IMR-90 (cell line): Measurements from ENCODE around the gene FPR2. TPM values are rescaled to one million over a fixed set of nuclear protein-coding genes. Genes with fewer than 3 reads are reported as not detected.
"Not testable (repeated sequence)": the region's sequence is repeated elsewhere in the genome, so short reads cannot be mapped to it uniquely, and the experiment has no call there.

Source experiments
- ATAC-seq: fragments of 200-7000 bp; cut with Tn5 transposase; 2 replicates; pipeline ENCODE4 v1.9.1; 2020; ENCODE audit warnings: low read depth, mild to moderate bottlenecking, moderate library complexity
- BruUV-seq: library from RNA; stranded (reverse); fragments of 400-500 nt; replicated peaks from 2 replicates; lab custom pipeline; 2021; lab: Mats Ljungman, UMichigan
- CTCF ChIA-PET: fragments of 300-600 bp; formaldehyde crosslinking; extraction: SDS; loops from one replicate; lab custom pipeline; 2021; ENCODE audit warnings: antibody characterized with exemption; lab: Yijun Ruan, JAX
- POLR2A ChIA-PET: fragments of 300-600 bp; sonication (Branson Sonifier 250); formaldehyde crosslinking; loops from one replicate; lab custom pipeline; 2022; ENCODE audit warnings: antibody characterized with exemption; ENCODE audit not compliant: unreplicated experiment; lab: Charles Lee
- DNase-seq: peaks from one replicate; pipeline ENCODE4 v3.0.0; 2013
- H2AFZ ChIP-seq: replicated peaks from 2 replicates; pipeline ENCODE3; 2013; ENCODE audit warnings: low read length, mild to moderate bottlenecking; ENCODE audit not compliant: poor library complexity
- H2AK5ac ChIP-seq: 2 replicates; pipeline ENCODE4 v1.6.1; 2013; ENCODE audit warnings: low read depth, low read length, inconsistent platforms
- H2AK9ac ChIP-seq: replicated peaks from 2 replicates; pipeline ENCODE3; 2013; ENCODE audit warnings: mild to moderate bottlenecking, low read depth, low read length, moderate library complexity; ENCODE audit not compliant: poor library complexity
- H2BK120ac ChIP-seq: 2 replicates; pipeline ENCODE4 v1.6.1; 2013; ENCODE audit warnings: low read depth, low read length, inconsistent platforms
- H2BK15ac ChIP-seq: 3 replicates; pipeline ENCODE4 v1.6.1; 2013; ENCODE audit warnings: low read depth, low read length, inconsistent platforms
- H2BK20ac ChIP-seq: 2 replicates; pipeline ENCODE4 v1.6.1; 2013; ENCODE audit warnings: low read depth, mild to moderate bottlenecking, inconsistent platforms, low read length, moderate library complexity
- H2BK5ac ChIP-seq: 2 replicates; pipeline ENCODE4 v1.6.1; 2013; ENCODE audit warnings: mild to moderate bottlenecking, low read depth, low read length, inconsistent platforms; ENCODE audit not compliant: poor library complexity, severe bottlenecking
- H3K14ac ChIP-seq: replicated peaks from 2 replicates; pipeline ENCODE4 v1.6.1; 2013; ENCODE audit warnings: low read depth, low read length, inconsistent platforms
- H3K18ac ChIP-seq: 2 replicates; pipeline ENCODE4 v1.6.1; 2013; ENCODE audit warnings: low read depth, low read length, control low read depth
- H3K23ac ChIP-seq: 2 replicates; pipeline ENCODE4 v1.6.1; 2013; ENCODE audit warnings: low read depth, low read length, inconsistent platforms
- H3K27ac ChIP-seq: 2 replicates; pipeline ENCODE4 v1.5.1; 2013; ENCODE audit warnings: mild to moderate bottlenecking, control low read depth, low read length; ENCODE audit not compliant: insufficient read depth
- H3K27me3 ChIP-seq: 2 replicates; pipeline ENCODE4 v1.6.1; 2013; ENCODE audit warnings: low read length; ENCODE audit not compliant: control insufficient read depth, insufficient read depth
- H3K36me3 ChIP-seq: 2 replicates; pipeline ENCODE4 v1.6.1; 2013; ENCODE audit warnings: low read length, mixed read lengths; ENCODE audit not compliant: control insufficient read depth, insufficient read depth
- H3K4ac ChIP-seq: 2 replicates; pipeline ENCODE4 v1.6.1; 2013; ENCODE audit warnings: low read depth, low read length, inconsistent platforms
- H3K4me1 ChIP-seq: 2 replicates; pipeline ENCODE4 v1.6.1; 2013; ENCODE audit warnings: low read length, mixed read lengths; ENCODE audit not compliant: control insufficient read depth, insufficient read depth
- H3K4me2 ChIP-seq: 2 replicates; pipeline ENCODE4 v1.6.1; 2013; ENCODE audit warnings: low read depth, mild to moderate bottlenecking, control low read depth, low read length, moderate library complexity
- H3K4me3 ChIP-seq: 2 replicates; pipeline ENCODE4 v1.5.1; 2013; ENCODE audit warnings: low read depth, mild to moderate bottlenecking, control low read depth, low read length, moderate library complexity; ENCODE audit not compliant: insufficient read depth
- H3K56ac ChIP-seq: 2 replicates; pipeline ENCODE4 v1.6.1; 2013; ENCODE audit warnings: low read length, inconsistent platforms; ENCODE audit not compliant: insufficient read depth; ENCODE audit errors: extremely low read depth
- H3K79me1 ChIP-seq, 2 experiments: 2 replicates each; pipeline ENCODE4 v1.6.1; 2013; ENCODE audit warnings: low read length in 2 of 2, inconsistent platforms in 1 of 2, low read depth in 1 of 2
- H3K9ac ChIP-seq: 2 replicates; pipeline ENCODE4 v1.6.1; 2013; ENCODE audit warnings: low read depth, low read length, control low read depth
- H3K9me1 ChIP-seq: 2 replicates; pipeline ENCODE4 v1.6.1; 2013; ENCODE audit warnings: low read length, inconsistent platforms; ENCODE audit not compliant: insufficient read depth
- H3K9me3 ChIP-seq: 2 replicates; pipeline ENCODE4 v1.6.1; 2013; ENCODE audit warnings: low read length; ENCODE audit not compliant: control insufficient read depth, insufficient read depth
- H4K20me1 ChIP-seq: 2 replicates; pipeline ENCODE4 v1.6.1; 2013; ENCODE audit warnings: low read length, inconsistent platforms; ENCODE audit not compliant: insufficient read depth
- H4K5ac ChIP-seq: 2 replicates; pipeline ENCODE4 v1.6.1; 2013; ENCODE audit warnings: mild to moderate bottlenecking, low read depth, low read length, control low read depth
- H4K8ac ChIP-seq, 2 experiments: 2 replicates each; pipeline ENCODE4 v1.6.1; 2013; ENCODE audit warnings: low read depth in 2 of 2, low read length in 2 of 2, control low read depth in 1 of 2, inconsistent platforms in 1 of 2
- H4K91ac ChIP-seq: 2 replicates; pipeline ENCODE4 v1.6.1; 2013; ENCODE audit warnings: low read depth, low read length, inconsistent platforms; ENCODE audit not compliant: insufficient read depth
- WGBS, 2 experiments: methylation state at CpG; one replicate each; pipeline versions ENCODE4 v1.1.5 to v1.1.7; 2013; ENCODE audit warnings: missing lambda C conversion rate in 2 of 2; ENCODE audit not compliant: insufficient read length in 1 of 2; ENCODE audit errors: extremely low coverage in 2 of 2; 5-methylcytosine and 5-hydroxymethylcytosine counted together
- dilution Hi-C: fragments of 300-500 bp; cut with HindIII; formaldehyde crosslinking; loops from one replicate; pipeline ENCODE4 v1.14.3; 2018; ENCODE audit warnings: low sequenced_read_pairs; ENCODE audit not compliant: unreplicated experiment
- in situ Hi-C: fragments of 300-500 bp; cut with MboI; formaldehyde crosslinking; loops from 3 replicates; pipeline ENCODE4 v1.14.3; 2019; ENCODE audit warnings: low sequenced_read_pairs, inconsistent platforms, mixed read lengths
- intact Hi-C: fragments of 100-400 bp; cut with micrococcal nuclease; formaldehyde crosslinking; loops from 2 replicates; pipeline ENCODE4 v1.10.0; 2022
- polyA plus RNA-seq, 3 experiments: library from polyadenylated mRNA; depleted of rRNA; stranded (reverse); fragments of >200 nt; gene quantifications; 2 replicates each; pipeline ENCODE4 v1.2.3, GENCODE V29; 2012; ENCODE audit warnings: low replicate concordance in 1 of 3
- total RNA-seq: library from RNA; depleted of rRNA; stranded (reverse); fragments of >200 nt; gene quantifications from 2 replicates; pipeline ENCODE4 v1.2.3, GENCODE V29; 2012

FPR2 gene
- total and polyA plus RNA-seq, 2 of the 4 experiments (the other 2 are of a cell fraction), result not detected

DNA sequence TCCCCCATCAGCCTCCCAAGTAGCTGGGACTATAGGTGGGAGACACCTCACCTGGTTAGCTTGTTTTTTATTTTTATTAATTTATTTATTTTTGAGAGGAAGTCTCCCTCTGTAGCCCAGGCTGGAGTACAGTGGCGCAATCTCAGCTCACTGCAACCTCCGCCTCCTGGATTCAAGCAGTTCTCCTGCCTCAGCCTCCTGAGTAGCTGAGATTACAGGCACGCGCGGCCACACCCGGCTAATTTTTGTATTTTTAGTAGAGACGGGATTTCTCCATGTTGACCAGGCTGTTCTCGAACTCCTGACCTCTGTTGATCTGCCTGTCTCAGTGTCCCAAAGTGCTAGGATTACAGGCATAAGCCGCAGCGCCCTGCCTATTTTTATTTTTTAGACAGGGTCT, 22.5 kb upstream of the FPR2 start:
- ChIA-PET CTCF (interaction anchor here (0.6 kb wide), 1 partner anchor 13 kb away, joined by 3 read pairs; no protein-coding TSS in a partner anchor), POLR2A (interaction anchor here (0.7 kb wide), 1 partner anchor 21 kb away, joined by 3 read pairs; no protein-coding TSS in a partner anchor)
- H3K4me2 ChIP-seq, H3K4me3 ChIP-seq, dilution Hi-C loops, in situ Hi-C loops, H3K27me3 ChIP-seq, H2AFZ ChIP-seq, H4K5ac ChIP-seq, H3K56ac ChIP-seq, H3K27ac ChIP-seq, H3K4ac ChIP-seq, H4K20me1 ChIP-seq, H2AK5ac ChIP-seq, H3K18ac ChIP-seq, H3K23ac ChIP-seq, DNase-seq, H3K36me3 ChIP-seq, H4K91ac ChIP-seq, H2AK9ac ChIP-seq, H2BK20ac ChIP-seq, H3K9ac ChIP-seq, H3K9me1 ChIP-seq, H3K9me3 ChIP-seq, BruUV-seq, H3K4me1 ChIP-seq, H2BK15ac ChIP-seq, H2BK5ac ChIP-seq, intact Hi-C loops, H3K14ac ChIP-seq, H2BK120ac ChIP-seq, ATAC-seq, H3K79me1 ChIP-seq, H4K8ac ChIP-seq: not testable (repeated sequence)
- no CpG with 5 or more reads among the region's 10 CpGs for WGBS, 2 experiments
